Inflammatory macrophage treated with lipopolysaccharide for 1 hour (primary cell): ENCODE results near the gene ST8SIA4.

Source experiments
- DNase-seq, 2 donors: peaks; one replicate each; pipeline ENCODE4 v3.0.0-alpha.2; 2020 to 2022

Gene ST8SIA4

GRCh38 chr5:100779669-100780375 lies 123.3 kb downstream of the ST8SIA4 start:
- DNase-seq = peak; percentile 78 to 94

- peak; percentile 79 to 84 for DNase-seq
These were observed 125.3 kb downstream of the ST8SIA4 start for GRCh38 chr5:100777680-100778300.

- DNase-seq = no peak
These were observed 127.6 kb downstream of the ST8SIA4 start for GRCh38 chr5:100775533-100775855.

- no peak for DNase-seq
These were observed 130.5 kb downstream of the ST8SIA4 start for GRCh38 chr5:100772548-100772947.

- DNase-seq = no peak
These were observed 131.1 kb downstream of the ST8SIA4 start for GRCh38 chr5:100772006-100772405.

GRCh38 chr5:100771181-100771580 lies 131.9 kb downstream of the ST8SIA4 start:
- no peak for DNase-seq

GRCh38 chr5:100768221-100768620 lies 134.9 kb downstream of the ST8SIA4 start:
- DNase-seq = no peak

- DNase-seq = no peak
These were observed 140.1 kb downstream of the ST8SIA4 start for GRCh38 chr5:100762995-100763394.

- no peak for DNase-seq
These were observed 141.0 kb downstream of the ST8SIA4 start for GRCh38 chr5:100762108-100762507.

GRCh38 chr5:100761192-100761591 lies 141.9 kb downstream of the ST8SIA4 start:
- DNase-seq = no peak

GRCh38 chr5:100760688-100761087 lies 142.4 kb downstream of the ST8SIA4 start:
- DNase-seq = no peak

GRCh38 chr5:100758780-100759179 lies 144.3 kb downstream of the ST8SIA4 start:
- DNase-seq = no peak

- no peak for DNase-seq
These were observed 144.8 kb downstream of the ST8SIA4 start for GRCh38 chr5:100758306-100758705.

GRCh38 chr5:100757618-100758017 lies 145.5 kb downstream of the ST8SIA4 start:
- no peak for DNase-seq
